HG03565 (cell line): ENCODE measurements around the gene ACSF3.
"Not testable (repeated sequence)": the region's sequence is repeated elsewhere in the genome, so short reads cannot be mapped to it uniquely, and the experiment has no call there.

Experiments
- ATAC-seq: cut with Tn5 transposase; IDR thresholded peaks from one replicate; pipeline ENCODE4 v1.9.1; 2021; ENCODE audit warnings: mild to moderate bottlenecking, moderate library complexity; ENCODE audit not compliant: unreplicated experiment

Gene ACSF3

GRCh38 chr16:89155851-89156739 lies 62.4 kb downstream of the ACSF3 start:
- ATAC-seq = no peak

GRCh38 chr16:89156740-89157645 lies 63.3 kb downstream of the ACSF3 start:
- no peak for ATAC-seq

- ATAC-seq = no peak
Observed at GRCh38 chr16:89157778-89158177, 64.1 kb downstream of the ACSF3 start.

GRCh38 chr16:89159066-89159849 lies 65.6 kb downstream of the ACSF3 start:
- no peak for ATAC-seq

GRCh38 chr16:89159850-89160354 lies 66.2 kb downstream of the ACSF3 start:
- no peak for ATAC-seq

- no peak for ATAC-seq
Observed at GRCh38 chr16:89160977-89161701, 67.5 kb downstream of the ACSF3 start.

GRCh38 chr16:89161763-89162713 lies 68.4 kb downstream of the ACSF3 start:
- ATAC-seq = no peak

- no peak for ATAC-seq
Observed at GRCh38 chr16:89163297-89163696, 69.6 kb downstream of the ACSF3 start.

GRCh38 chr16:89164436-89164835 lies 70.8 kb downstream of the ACSF3 start:
- no peak for ATAC-seq

GRCh38 chr16:89164847-89165680 lies 71.4 kb downstream of the ACSF3 start:
- ATAC-seq = no peak

- not testable (repeated sequence) for ATAC-seq
Observed at GRCh38 chr16:89165681-89165979, 72.0 kb downstream of the ACSF3 start.

- ATAC-seq = no peak
Observed at GRCh38 chr16:89166696-89167424, 73.2 kb downstream of the ACSF3 start.

- ATAC-seq = no peak
Observed at GRCh38 chr16:89167425-89167941, 73.8 kb downstream of the ACSF3 start.

- ATAC-seq = no peak
Observed at GRCh38 chr16:89168381-89169189, 74.9 kb downstream of the ACSF3 start.

- no peak for ATAC-seq
Observed at GRCh38 chr16:89169778-89170177, 76.1 kb downstream of the ACSF3 start.
